Thymus (tissue), 11 donors: ENCODE measurements around the gene RCAN1. TPM values are rescaled to one million over a fixed set of nuclear protein-coding genes. Genes with fewer than 3 reads are reported as not detected.

Source experiments
- DNase-seq, 9 donors: peaks; one replicate each; pipeline ENCODE4 v3.0.0-alpha.2; 2013; ENCODE audit warnings: low spot score in 9 of 9, low read depth in 6 of 9, missing footprints in 1 of 9
- H3K27ac ChIP-seq, 2 donors: one replicate each; pipeline ENCODE4 v1.5.1; 2013; ENCODE audit warnings: control low read depth in 1 of 2, low read depth in 1 of 2, low read length in 1 of 2, mild to moderate bottlenecking in 1 of 2, moderate library complexity in 1 of 2
- H3K27me3 ChIP-seq, 2 donors: one replicate each; pipeline ENCODE4 v1.5.1; 2013; ENCODE audit warnings: low read length in 1 of 2; ENCODE audit not compliant: control insufficient read depth in 2 of 2, insufficient read depth in 1 of 2
- H3K36me3 ChIP-seq, 2 donors: one replicate each; pipeline ENCODE4 v1.5.1; 2013; ENCODE audit warnings: low read length in 1 of 2, mild to moderate bottlenecking in 1 of 2, moderate library complexity in 1 of 2; ENCODE audit not compliant: control insufficient read depth in 2 of 2, insufficient read depth in 2 of 2
- H3K4me1 ChIP-seq, 2 donors: one replicate each; pipeline ENCODE4 v1.5.1; 2013; ENCODE audit warnings: low read length in 2 of 2; ENCODE audit not compliant: control insufficient read depth in 2 of 2, insufficient read depth in 2 of 2
- H3K4me3 ChIP-seq, 2 donors: one replicate each; pipeline ENCODE4 v1.5.1; 2013; ENCODE audit warnings: low read length in 2 of 2, control low read depth in 1 of 2, mild to moderate bottlenecking in 1 of 2
- H3K9me3 ChIP-seq, 2 donors: one replicate each; pipeline ENCODE4 v1.5.1; 2013; ENCODE audit warnings: low read length in 1 of 2, mild to moderate bottlenecking in 1 of 2; ENCODE audit not compliant: control insufficient read depth in 2 of 2, insufficient read depth in 1 of 2
- WGBS: extraction: QIAGEN DNeasy Blood & Tissue Kit; methylation state at CpG from one replicate; pipeline ENCODE4 v1.1.7; 2013; 5-methylcytosine and 5-hydroxymethylcytosine counted together
- polyA plus RNA-seq: library from polyadenylated mRNA; stranded (reverse); fragments of 200-250 nt; gene quantifications from one replicate; pipeline ENCODE4 v1.2.3, GENCODE V29; 2013
- total RNA-seq: library from RNA; stranded (reverse); fragments of 120-200 nt; gene quantifications from one replicate; pipeline ENCODE4 v1.2.4, GENCODE V29; 2013
- donor health status: healthy.

The RCAN1 gene
- total and polyA plus RNA-seq, 2 donors = 37.9 to 41.7 TPM

DNA sequence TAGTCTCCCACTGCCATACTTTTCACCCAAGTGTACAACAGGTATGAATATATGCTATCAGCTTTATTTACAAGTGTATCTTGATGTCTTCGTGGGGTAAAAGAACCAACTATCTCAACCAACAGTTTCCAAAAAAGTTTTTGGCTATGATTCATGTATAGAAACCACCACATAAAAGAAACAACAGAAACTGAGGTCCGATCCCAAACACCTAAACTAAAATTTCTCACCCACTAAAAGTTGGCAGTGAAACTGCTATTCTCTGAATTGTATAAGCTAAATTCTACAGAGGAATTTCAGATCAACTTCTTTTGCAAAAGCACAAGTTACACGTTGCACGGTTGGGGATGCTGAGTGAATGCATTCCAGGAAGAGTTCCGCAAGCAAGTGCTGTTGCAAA is 97.9 kb downstream of the RCAN1 start:
- no peak overlapping the region for H3K4me3 ChIP-seq
- DNase-seq = no peak
- H3K36me3 ChIP-seq = peaks cover 32 to 40% of the 10 kb centered on the region in 2 donors
- H3K4me1 ChIP-seq = peaks cover 0 to 5% of the 10 kb centered on the region in 2 donors
- WGBS = 89% methylated on average over 5 of the region's 5 CpGs
- no peaks in the 10 kb centered on the region for H3K27me3 ChIP-seq
- H3K9me3 ChIP-seq = no peaks in the 10 kb centered on the region
- no peak overlapping the region for H3K27ac ChIP-seq

DNA sequence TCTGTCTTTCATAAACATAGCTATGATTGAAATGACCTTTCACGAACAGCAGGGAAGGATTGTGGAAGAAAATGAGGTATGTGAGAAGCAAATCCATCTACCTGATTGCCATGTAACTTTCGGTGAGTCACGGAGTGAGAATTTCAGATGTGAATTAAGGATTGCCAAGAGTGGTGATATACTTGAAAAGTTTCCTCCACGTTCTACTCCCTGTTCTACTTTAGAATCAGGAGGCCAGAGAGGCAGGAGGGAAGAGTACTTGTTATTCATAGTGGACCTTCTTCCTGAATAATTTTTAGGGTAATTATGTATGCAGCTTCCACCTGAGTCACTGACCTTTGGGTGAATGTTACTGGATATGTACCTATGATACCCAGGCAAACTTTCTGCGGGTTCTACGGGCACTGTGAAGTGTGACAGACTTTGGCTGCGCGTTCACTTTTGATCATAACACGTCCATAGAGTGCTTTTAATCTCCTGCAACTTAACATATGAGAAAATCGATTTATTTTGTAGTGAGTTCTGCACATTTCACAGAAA is 100.3 kb downstream of the RCAN1 start:
- Histone ChIP-seq H3K27ac (no peak overlapping the region), H3K27me3 (no peaks in the 10 kb centered on the region), H3K4me3 (no peak overlapping the region), H3K4me1 (peaks cover 0 to 5% of the 10 kb centered on the region in 2 donors), H3K36me3 (peaks cover 12 to 20% of the 10 kb centered on the region in 2 donors), H3K9me3 (no peaks in the 10 kb centered on the region)
- DNase-seq = no peak
- WGBS = 98% methylated on average over 10 of the region's 10 CpGs

DNA sequence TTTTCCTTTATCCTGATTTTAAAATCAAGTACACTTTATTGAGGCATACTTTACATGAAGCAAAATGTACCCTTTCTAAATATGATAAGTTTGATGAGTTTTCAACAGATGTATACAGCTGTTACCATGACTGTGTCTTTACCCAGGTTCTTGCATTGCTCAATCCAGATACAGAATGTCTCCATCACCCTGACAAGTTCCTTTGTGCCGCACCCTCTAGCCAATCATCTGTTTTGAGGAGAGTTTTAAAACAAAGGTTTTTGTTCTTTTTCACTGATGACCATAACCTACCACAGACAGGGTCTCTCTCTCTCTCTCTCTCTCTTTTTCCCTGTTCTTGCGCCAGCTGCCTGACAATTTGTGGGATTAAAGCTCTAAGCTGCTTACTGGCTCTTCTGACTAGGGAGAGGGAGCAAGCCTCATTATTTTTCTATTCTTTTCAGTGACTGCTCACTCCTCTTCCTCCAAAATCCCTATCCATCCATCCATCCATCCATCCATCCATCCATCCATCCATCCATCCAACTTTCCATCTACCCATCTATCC is 101.7 kb downstream of the RCAN1 start:
- H3K4me1 ChIP-seq = peaks cover 0 to 5% of the 10 kb centered on the region in 2 donors
- WGBS = 98% methylated on average over 2 of the region's 2 CpGs
- no peak overlapping the region for H3K4me3 ChIP-seq
- no peaks in the 10 kb centered on the region for H3K9me3 ChIP-seq
- no peak overlapping the region for H3K27ac ChIP-seq
- peaks cover 7 to 11% of the 10 kb centered on the region in 2 donors for H3K36me3 ChIP-seq
- no peak for DNase-seq
- H3K27me3 ChIP-seq = no peaks in the 10 kb centered on the region

DNA sequence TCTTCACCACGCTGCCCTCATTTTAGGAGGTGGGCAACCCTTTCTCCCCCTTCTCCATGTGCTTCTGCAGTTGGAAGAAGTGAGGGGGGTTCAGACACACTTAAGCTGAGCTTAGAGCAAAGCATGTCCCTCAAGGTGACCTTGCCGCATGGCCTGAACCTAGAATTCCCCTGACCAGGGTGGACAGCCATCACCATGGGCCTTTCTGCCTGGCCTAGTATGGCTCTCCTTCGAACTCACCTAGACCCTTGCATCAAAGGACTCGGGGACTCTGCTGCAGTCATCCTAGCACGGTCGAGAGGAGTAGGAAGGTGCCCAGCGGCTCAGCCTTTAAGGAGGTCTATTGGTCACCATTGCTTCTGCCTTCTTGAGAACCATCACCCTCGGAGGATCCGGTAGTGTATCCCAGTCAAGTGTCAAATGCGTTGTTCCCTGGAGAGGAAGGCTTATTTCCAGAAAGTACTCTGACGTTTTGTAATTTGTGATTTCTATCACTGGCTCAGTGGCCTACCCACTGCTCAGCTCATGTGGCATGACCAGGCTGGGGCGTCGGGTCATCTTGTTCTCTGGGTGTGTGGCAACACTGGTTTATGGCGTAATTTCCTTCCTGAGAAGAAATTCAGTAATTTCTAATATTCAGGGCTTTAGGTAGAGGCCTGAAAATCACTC is 103.0 kb downstream of the RCAN1 start, which contains the start of gene KCNE1:
KCNE1 (minus strand) TSS at position 424 of the 669 bp plus-strand sequence. CDS start 62,576 bp downstream, outside the sequence.
- Histone ChIP-seq H3K27me3 (no peaks in the 10 kb centered on the region), H3K36me3 (no peaks in the 10 kb centered on the region), H3K4me1 (no peaks in the 10 kb centered on the region), H3K9me3 (no peaks in the 10 kb centered on the region), H3K27ac (no peak within 1 kb of the TSS), H3K4me3 (no peak within 1 kb of the TSS)
- 93% methylated on average over 14 of the region's 14 CpGs for WGBS
- DNase-seq = no peak

DNA sequence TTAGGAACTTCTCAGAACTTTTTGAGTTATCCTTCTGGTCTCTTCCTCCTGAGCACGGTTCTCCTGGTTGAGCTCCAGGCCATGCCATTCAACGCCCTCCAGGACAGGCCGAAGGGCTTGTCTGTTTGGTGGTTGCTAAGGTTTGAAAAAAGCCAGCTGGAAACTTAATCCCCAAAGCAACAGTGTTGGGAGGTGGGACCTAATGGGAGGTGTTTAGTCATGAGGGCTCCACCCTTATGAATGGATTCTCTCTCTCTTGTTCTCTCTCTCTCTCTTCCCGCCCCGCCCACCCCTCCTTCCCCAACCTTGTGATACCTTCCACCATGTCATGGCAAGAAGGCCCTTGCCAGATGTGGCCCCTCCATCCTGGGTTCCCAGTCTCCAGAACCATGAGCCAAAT is 103.7 kb downstream of the RCAN1 start:
- Histone ChIP-seq H3K27me3 (no peaks in the 10 kb centered on the region), H3K4me3 (no peak overlapping the region), H3K4me1 (no peaks in the 10 kb centered on the region), H3K9me3 (no peaks in the 10 kb centered on the region), H3K27ac (no peak overlapping the region), H3K36me3 (no peaks in the 10 kb centered on the region)
- no peak for DNase-seq
- WGBS = 97% methylated on average over 5 of the region's 5 CpGs

DNA sequence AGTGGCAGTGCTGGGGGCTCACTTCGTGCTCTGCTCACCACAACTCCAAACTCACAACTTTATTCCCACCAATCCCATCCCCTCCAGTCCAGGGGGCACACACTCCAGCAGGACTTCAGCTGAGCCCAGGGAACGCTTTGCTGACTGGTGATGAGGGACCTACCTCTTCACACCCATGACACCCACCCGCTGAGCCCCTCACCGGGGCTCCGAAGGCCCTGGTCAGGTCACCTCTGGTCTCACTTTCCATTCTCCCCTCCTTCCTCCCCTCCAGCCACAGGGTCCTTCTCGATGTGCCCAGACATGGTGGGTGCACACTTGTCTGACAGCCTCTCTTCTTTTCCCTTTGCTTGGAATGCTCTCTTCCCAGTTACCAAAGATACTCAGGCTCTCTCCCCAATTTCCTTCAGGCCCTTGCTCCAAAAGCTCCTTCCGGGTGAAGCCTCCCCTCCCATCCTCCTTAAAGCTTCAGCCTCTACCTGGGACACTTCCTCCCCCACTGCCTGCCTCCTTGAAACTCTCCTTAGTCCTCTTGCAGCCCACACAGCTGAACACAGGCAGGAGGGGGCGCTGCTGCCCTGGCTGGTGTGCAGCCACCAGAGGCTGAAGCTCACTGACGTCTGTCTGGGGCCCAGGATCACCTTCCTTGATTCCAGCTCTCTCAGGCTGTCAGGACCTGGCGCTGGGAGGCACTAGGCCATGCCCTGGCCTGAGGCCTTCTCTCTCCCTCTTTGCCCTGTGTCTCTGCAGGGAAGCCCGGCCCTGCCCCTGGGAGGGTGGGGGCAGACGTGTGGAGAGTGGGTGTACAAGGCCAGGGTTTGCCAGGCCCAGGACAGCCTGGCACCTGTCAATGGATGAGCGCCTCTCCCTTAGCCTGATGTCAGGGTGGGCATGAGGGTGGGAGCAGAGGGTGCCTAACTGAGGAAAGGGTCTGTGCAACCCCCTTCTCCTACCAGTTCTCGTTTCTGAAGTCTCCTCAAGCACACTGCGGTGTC is 104.5 kb downstream of the RCAN1 start:
- H3K9me3 ChIP-seq = no peaks in the 10 kb centered on the region
- WGBS = 85% methylated on average over 15 of the region's 15 CpGs
- DNase-seq = peak in 4 of 9 donors; percentile 13 to 48 (median 27)
- H3K4me3 ChIP-seq = no peak overlapping the region
- no peaks in the 10 kb centered on the region for H3K4me1 ChIP-seq
- no peaks in the 10 kb centered on the region for H3K36me3 ChIP-seq
- no peaks in the 10 kb centered on the region for H3K27me3 ChIP-seq
- no peak overlapping the region for H3K27ac ChIP-seq

DNA sequence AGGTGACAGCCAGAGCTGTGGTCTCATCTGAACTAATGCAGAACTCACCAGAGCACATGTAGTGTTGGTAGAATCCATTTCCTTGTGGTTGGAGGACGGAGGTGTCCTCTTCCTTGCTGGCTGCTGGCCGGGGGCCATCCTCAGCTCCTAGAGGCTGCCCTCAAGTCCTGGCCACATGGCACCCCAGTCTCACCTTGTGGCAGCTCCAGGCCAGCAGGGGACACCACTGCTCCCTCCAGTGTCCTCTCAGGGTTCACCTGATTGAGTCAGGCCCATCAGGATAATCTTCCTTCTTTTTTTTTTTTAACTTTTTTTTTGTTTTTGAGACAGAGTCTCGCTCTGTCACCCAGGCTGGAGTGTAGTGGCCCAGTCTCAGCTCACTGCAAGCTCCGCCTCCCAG is 105.8 kb downstream of the RCAN1 start:
- DNase-seq = no peak
- 93% methylated on average over 4 of the region's 4 CpGs for WGBS
- no peak overlapping the region for H3K27ac ChIP-seq
- no peaks in the 10 kb centered on the region for H3K4me1 ChIP-seq
- no peaks in the 10 kb centered on the region for H3K27me3 ChIP-seq
- no peaks in the 10 kb centered on the region for H3K36me3 ChIP-seq
- no peak overlapping the region for H3K4me3 ChIP-seq
- no peaks in the 10 kb centered on the region for H3K9me3 ChIP-seq

DNA sequence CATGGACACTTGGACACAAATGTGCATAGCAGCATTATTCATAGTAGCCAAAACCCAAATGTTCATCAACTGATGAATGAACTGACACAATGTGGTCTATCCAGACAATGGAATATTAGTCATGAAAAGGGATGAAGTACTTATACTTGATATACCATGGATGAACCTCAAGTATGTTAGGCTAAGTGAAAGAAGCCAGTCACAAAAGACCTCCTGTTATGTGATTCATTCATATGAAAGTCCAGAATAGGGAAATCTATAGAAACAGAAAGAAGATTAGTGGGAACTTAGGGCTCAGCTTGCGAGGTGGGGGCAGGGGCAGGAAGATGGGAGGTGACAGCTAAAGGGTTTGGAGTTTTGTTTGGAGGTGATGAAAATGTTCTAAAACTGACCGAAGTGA is 110.3 kb downstream of the RCAN1 start:
- H3K4me1 ChIP-seq = no peaks in the 10 kb centered on the region
- 97% methylated on average over 2 of the region's 2 CpGs for WGBS
- H3K9me3 ChIP-seq = no peaks in the 10 kb centered on the region
- no peak overlapping the region for H3K4me3 ChIP-seq
- no peaks in the 10 kb centered on the region for H3K36me3 ChIP-seq
- H3K27me3 ChIP-seq = no peaks in the 10 kb centered on the region
- no peak overlapping the region for H3K27ac ChIP-seq
- DNase-seq = no peak
